ENCODE measurements around the gene DPT.

DPT gene

DNA sequence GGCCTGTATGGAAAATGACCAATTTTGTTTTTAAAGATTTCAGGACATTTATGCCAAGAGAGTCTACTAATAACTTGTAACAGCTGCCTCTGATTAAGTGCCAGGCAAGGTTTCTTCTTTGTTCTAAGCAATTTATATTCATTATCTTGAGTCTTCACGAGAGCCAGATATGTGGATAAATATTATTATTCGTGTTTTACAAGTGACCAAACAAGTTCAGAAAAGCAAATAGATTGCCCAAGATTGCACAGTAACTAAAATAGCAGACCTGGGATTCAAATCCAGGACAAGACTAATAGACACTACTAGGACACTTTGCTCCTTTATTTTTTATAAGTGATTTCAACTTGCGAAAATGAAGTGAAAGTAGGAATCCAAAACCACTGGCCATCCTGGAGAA lies 30.1 kb upstream of the DPT start:
- H3K36me3 ChIP-seq (ENCODE audit: control insufficient read depth, insufficient read depth, low read length) = no peaks in the 10 kb centered on the region
- no peaks in the 10 kb centered on the region for H3K27me3 ChIP-seq (ENCODE audit: control insufficient read depth, insufficient read depth, low read length)
- H3K9ac ChIP-seq (ENCODE audit: low read length) = no peak overlapping the region
- H3K4me3 ChIP-seq (ENCODE audit: low read length) = no peak overlapping the region
- H3K4me1 ChIP-seq (ENCODE audit: control insufficient read depth, insufficient read depth, low read length) = no peaks in the 10 kb centered on the region
- no peak overlapping the region for H3K27ac ChIP-seq (ENCODE audit: low read depth, low read length)

DNA sequence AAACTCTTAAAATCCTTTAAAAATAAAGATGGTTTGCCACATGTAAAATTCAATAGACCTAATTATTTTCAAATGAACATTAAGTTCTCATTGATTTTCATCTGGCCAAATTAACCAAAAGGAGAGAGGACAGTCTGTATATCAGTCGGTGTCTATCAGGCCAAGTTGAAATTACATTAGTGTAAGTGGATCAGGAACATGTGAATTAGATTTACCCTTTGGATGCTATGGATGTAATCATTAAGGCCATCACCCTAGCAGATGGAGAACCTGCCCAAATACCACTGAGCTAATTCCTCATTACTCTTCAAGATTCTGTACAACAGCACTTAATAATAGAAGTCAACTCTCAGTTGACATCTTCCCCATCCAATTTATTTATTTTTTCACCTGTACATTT lies 29.5 kb upstream of the DPT start:
- Histone ChIP-seq H3K4me3 (ENCODE audit: low read length) (no peak overlapping the region), H3K27me3 (ENCODE audit: control insufficient read depth, insufficient read depth, low read length) (no peaks in the 10 kb centered on the region), H3K9ac (ENCODE audit: low read length) (no peak overlapping the region), H3K36me3 (ENCODE audit: control insufficient read depth, insufficient read depth, low read length) (no peaks in the 10 kb centered on the region), H3K27ac (ENCODE audit: low read depth, low read length) (no peak overlapping the region), H3K4me1 (ENCODE audit: control insufficient read depth, insufficient read depth, low read length) (no peaks in the 10 kb centered on the region)

DNA sequence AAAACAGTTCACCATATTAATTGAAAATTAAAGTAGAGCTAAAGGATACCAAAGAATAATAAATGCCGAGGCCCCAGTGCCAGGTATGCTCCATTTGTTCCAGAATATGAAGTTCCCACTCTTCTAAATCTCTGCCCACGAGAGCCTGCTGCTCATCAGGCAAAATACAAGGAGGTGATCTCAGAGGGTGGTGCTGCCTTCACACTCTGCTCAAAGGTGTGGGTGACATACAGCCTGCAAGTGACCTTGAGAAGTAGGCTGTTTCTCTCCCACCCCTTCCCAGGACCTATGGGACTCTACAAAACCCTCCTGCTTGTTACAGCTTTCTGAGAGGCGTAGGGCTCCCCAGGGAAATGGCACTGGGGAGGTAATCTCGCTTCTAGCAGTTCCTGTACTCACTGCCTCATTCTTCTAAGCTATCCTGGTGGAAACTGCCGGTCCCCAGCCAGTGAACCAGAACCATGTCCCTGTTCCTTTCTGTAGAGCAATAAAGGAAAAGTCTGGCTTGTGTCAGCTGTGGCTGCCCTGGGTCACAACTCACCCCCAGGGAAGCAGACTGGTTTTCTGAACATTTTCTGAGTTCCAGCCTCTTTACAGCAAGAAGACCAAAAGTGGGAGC lies 26.9 kb upstream of the DPT start:
- no peak overlapping the region for H3K4me3 ChIP-seq (ENCODE audit: low read length)
- H3K4me1 ChIP-seq (ENCODE audit: control insufficient read depth, insufficient read depth, low read length) = no peaks in the 10 kb centered on the region
- no peak overlapping the region for H3K27ac ChIP-seq (ENCODE audit: low read depth, low read length)
- no peak overlapping the region for H3K9ac ChIP-seq (ENCODE audit: low read length)
- H3K27me3 ChIP-seq (ENCODE audit: control insufficient read depth, insufficient read depth, low read length) = no peaks in the 10 kb centered on the region
- H3K36me3 ChIP-seq (ENCODE audit: control insufficient read depth, insufficient read depth, low read length) = no peaks in the 10 kb centered on the region

DNA sequence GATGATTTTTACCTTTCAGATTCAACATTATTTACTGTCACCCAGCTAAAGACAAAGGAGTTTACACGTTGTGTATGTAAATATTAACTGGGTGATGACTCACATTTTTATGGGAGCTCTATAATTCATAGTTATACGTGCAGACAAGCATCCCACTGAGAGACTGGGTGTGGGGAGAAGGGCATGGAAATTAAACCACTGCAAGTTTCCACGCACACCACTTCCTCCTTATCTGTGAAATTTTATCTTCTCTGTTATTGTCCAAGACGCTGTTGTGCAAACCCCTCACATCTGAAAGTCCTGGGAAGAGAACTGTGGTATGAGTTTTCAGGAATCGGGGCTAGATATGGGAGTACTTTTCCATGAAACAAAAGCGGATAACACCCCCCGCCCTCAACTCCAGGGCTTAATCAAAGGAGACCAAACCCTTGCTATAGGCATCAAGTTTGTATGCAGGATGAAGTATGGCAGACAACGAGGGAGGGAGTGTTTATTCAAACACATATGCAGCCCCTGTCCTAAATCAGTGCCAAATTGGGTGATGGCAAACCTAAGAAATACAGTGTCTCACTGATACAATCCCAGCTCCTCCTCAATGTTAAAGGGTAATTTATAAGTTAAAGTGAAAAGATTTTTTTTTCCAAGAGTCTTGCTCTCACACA lies 23.3 kb upstream of the DPT start:
- H3K36me3 ChIP-seq (ENCODE audit: control insufficient read depth, insufficient read depth, low read length) = no peaks in the 10 kb centered on the region
- H3K9ac ChIP-seq (ENCODE audit: low read length) = no peak overlapping the region
- no peak overlapping the region for H3K27ac ChIP-seq (ENCODE audit: low read depth, low read length)

DNA sequence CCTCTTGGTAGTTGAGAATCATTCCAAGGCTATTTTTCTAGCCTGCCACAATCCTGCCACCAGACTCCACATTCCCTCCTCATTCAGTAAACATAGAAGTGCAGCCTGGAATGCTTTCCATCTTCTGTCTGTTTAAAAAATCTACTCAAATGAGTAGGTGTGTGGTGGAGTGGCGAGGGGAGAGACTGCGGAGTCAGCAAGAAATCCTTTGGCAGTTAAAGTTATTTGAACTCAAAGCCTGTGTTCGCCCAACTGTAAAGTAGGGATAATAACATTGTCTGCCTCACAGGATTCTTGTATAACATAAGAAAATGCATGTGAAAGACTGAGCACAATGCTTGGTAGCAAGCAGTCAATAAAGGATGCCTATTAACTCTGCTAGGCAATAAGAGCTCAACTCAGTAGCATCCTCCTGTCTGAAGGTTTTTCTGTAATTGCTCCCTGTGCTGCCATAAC lies 22.2 kb upstream of the DPT start:
- Histone ChIP-seq H3K4me3 (ENCODE audit: low read length) (no peak overlapping the region), H3K9ac (ENCODE audit: low read length) (no peak overlapping the region), H3K27me3 (ENCODE audit: control insufficient read depth, insufficient read depth, low read length) (no peaks in the 10 kb centered on the region), H3K36me3 (ENCODE audit: control insufficient read depth, insufficient read depth, low read length) (no peaks in the 10 kb centered on the region), H3K4me1 (ENCODE audit: control insufficient read depth, insufficient read depth, low read length) (no peaks in the 10 kb centered on the region), H3K27ac (ENCODE audit: low read depth, low read length) (no peak overlapping the region)

More for the DNA sequence above, 23.3 kb upstream of the DPT start:
- no peak overlapping the region for H3K4me3 ChIP-seq (ENCODE audit: low read length)
- H3K4me1 ChIP-seq (ENCODE audit: control insufficient read depth, insufficient read depth, low read length) = no peaks in the 10 kb centered on the region
- no peaks in the 10 kb centered on the region for H3K27me3 ChIP-seq (ENCODE audit: control insufficient read depth, insufficient read depth, low read length)

DNA sequence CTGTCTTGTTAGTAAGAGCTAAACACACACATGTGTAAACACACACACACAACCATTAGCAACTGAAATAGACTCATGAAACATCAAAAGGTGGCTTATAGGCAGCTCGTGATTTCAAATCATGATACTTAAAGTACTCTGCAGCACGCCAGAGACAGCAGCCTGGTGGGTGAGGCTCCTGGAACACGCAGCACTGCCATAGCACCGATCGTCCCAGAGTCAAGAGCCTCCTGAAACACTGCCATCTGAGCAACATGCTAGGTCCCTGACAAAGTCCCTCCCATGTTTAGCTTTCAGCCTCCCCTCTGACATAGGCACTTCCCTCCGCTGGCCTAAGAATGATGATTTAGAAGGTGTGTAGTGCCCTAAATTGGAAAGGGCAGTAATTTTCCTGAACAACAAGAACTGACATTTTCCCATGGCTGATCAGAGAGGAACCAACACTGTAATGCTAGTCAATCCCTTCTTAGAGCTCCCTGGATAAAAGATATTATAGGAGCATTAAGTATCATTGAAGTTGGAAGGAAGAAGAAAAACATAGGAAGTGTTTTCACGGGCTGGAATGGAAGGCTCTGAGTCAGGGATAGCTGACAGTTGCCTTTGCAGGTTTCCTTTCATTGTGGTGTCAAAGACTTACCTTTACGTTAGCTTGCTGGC lies 14.1 kb upstream of the DPT start:
- no peaks in the 10 kb centered on the region for H3K27me3 ChIP-seq (ENCODE audit: control insufficient read depth, insufficient read depth, low read length)
- H3K4me3 ChIP-seq (ENCODE audit: low read length) = no peak overlapping the region
- H3K4me1 ChIP-seq (ENCODE audit: control insufficient read depth, insufficient read depth, low read length) = peaks cover 1% of the 10 kb centered on the region
- H3K27ac ChIP-seq (ENCODE audit: low read depth, low read length) = no peak overlapping the region
- no peaks in the 10 kb centered on the region for H3K36me3 ChIP-seq (ENCODE audit: control insufficient read depth, insufficient read depth, low read length)
- H3K9ac ChIP-seq (ENCODE audit: low read length) = no peak overlapping the region

DNA sequence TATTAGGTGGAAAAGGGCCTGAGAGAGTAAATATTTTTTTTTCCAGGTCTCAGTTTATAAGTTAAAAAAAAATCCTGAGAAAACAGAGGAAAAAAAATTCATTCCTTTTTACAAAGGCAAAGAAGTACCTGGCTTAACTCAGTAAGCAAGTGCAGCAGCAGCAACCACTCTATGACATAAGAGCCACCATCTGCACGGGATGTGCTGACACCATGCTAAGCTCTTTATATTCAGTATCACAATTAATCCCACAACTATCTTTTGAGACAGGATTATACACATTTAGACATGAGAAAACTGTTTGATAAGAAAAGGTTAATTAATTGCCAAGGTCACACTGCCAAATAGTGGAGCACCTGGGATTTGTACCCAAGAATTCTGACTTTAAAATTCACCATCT lies 13.4 kb upstream of the DPT start:
- Histone ChIP-seq H3K27ac (ENCODE audit: low read depth, low read length) (no peak overlapping the region), H3K36me3 (ENCODE audit: control insufficient read depth, insufficient read depth, low read length) (no peaks in the 10 kb centered on the region), H3K4me3 (ENCODE audit: low read length) (no peak overlapping the region), H3K4me1 (ENCODE audit: control insufficient read depth, insufficient read depth, low read length) (peaks cover 8% of the 10 kb centered on the region), H3K27me3 (ENCODE audit: control insufficient read depth, insufficient read depth, low read length) (no peaks in the 10 kb centered on the region), H3K9ac (ENCODE audit: low read length) (no peak overlapping the region)

DNA sequence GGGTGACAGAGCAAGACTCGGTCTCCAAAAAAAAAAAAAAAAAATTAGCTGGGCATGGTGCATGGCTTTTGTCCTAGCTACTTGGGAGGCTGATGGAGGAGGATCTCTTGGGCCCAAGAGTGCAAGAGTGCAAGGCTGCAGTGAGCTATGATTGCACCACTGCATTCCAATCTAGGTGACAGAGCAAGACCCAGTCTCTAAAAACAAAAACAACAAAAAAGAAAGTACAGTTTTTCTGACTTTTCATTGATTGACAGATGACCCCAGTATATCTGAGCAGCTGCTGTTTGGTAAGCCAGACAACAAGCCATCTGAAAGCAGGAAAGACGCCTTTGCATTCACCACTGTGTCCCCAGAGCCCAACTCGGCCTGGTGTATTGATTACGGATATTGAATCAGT lies 10.9 kb upstream of the DPT start:
- Histone ChIP-seq H3K9ac (ENCODE audit: low read length) (no peak overlapping the region), H3K36me3 (ENCODE audit: control insufficient read depth, insufficient read depth, low read length) (no peaks in the 10 kb centered on the region), H3K27me3 (ENCODE audit: control insufficient read depth, insufficient read depth, low read length) (no peaks in the 10 kb centered on the region), H3K4me3 (ENCODE audit: low read length) (no peak overlapping the region), H3K4me1 (ENCODE audit: control insufficient read depth, insufficient read depth, low read length) (peaks cover 9% of the 10 kb centered on the region), H3K27ac (ENCODE audit: low read depth, low read length) (no peak overlapping the region)

DNA sequence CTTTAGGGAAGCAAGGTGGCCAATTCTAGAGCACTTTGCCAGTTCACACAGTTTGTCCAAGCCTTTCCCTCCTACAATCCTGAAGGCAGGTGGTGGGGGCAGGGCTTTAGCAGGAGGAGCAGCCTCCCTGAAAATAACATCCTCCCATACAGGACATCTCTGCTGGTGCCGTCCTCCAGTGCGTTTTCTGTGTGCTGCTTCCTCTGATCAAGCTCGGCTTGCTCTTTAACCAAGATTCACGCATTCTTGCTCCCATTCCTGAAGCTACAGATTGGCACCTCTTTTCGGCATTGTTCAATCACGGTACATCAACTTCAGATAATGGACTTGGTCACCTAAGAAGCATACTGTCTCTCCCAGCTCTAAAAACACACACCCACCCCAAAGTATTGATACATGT lies 7.5 kb upstream of the DPT start:
- Histone ChIP-seq H3K4me3 (ENCODE audit: low read length) (no peak overlapping the region), H3K27me3 (ENCODE audit: control insufficient read depth, insufficient read depth, low read length) (no peaks in the 10 kb centered on the region), H3K36me3 (ENCODE audit: control insufficient read depth, insufficient read depth, low read length) (no peaks in the 10 kb centered on the region), H3K27ac (ENCODE audit: low read depth, low read length) (no peak overlapping the region), H3K4me1 (ENCODE audit: control insufficient read depth, insufficient read depth, low read length) (peaks cover 9% of the 10 kb centered on the region), H3K9ac (ENCODE audit: low read length) (no peak overlapping the region)

DNA sequence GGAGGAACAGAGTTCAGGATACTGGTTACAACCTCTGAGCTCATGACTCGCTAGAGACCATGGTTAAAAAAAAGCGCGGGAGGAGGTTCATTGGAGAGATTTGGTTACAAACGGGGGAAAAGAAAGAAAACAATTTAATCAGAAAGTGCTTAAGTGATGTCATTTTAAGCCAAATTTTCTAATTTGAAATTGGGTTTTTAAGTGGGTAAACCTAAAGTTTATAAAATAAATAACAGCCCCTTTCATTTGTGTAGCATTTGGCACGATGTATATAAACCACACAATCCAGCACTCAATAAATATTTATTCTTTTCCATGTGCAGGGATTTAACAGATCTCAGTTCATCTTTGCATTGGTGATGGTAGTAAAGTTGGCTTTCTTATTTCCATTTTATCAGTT lies 7.0 kb upstream of the DPT start:
- Histone ChIP-seq H3K4me1 (ENCODE audit: control insufficient read depth, insufficient read depth, low read length) (peaks cover 9% of the 10 kb centered on the region), H3K9ac (ENCODE audit: low read length) (no peak overlapping the region), H3K36me3 (ENCODE audit: control insufficient read depth, insufficient read depth, low read length) (no peaks in the 10 kb centered on the region), H3K27ac (ENCODE audit: low read depth, low read length) (no peak overlapping the region), H3K4me3 (ENCODE audit: low read length) (no peak overlapping the region), H3K27me3 (ENCODE audit: control insufficient read depth, insufficient read depth, low read length) (no peaks in the 10 kb centered on the region)

DNA sequence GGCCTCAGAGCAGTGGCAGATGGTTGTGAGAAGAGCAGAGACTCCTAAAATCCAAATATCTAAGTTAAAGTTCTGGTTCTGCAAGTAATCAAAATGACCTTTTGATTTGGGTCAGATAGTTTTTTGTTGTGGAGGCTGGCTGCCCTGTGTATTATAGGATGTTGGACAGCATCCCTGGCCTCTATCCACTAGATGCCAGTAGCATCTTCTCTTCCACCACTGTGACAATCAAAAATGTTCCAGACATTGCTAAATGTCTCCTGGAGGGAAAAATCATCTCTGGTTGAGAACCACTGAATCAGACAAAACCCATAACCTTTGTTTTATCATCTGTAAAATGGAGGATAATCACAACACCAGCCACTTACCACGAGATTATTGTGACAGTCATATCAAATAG lies 5.9 kb upstream of the DPT start:
- H3K27ac ChIP-seq (ENCODE audit: low read depth, low read length) = no peak overlapping the region
- H3K9ac ChIP-seq (ENCODE audit: low read length) = no peak overlapping the region
- no peaks in the 10 kb centered on the region for H3K27me3 ChIP-seq (ENCODE audit: control insufficient read depth, insufficient read depth, low read length)
- H3K36me3 ChIP-seq (ENCODE audit: control insufficient read depth, insufficient read depth, low read length) = no peaks in the 10 kb centered on the region
- no peak overlapping the region for H3K4me3 ChIP-seq (ENCODE audit: low read length)
- H3K4me1 ChIP-seq (ENCODE audit: control insufficient read depth, insufficient read depth, low read length) = peaks cover 9% of the 10 kb centered on the region

DNA sequence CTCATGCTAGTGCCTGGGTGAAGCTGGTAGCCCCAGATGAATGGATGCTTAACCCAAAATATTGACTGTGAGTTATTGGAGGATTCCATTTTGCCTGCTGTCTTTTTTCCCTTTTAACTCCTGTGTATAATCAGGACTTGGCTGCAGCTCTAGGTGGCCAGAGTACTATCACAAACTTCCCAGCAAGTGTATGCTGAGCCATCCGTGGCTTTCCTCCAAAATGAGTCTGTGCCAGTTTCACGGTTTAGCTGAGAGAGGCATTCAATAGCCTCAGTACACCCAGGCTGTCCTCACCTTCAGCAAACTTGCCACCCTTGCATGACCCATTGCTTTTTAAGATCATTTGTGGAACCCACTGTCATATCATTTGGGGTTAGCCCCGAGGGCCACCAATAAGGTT lies 5.3 kb upstream of the DPT start:
- Histone ChIP-seq H3K9ac (ENCODE audit: low read length) (no peak overlapping the region), H3K27me3 (ENCODE audit: control insufficient read depth, insufficient read depth, low read length) (no peaks in the 10 kb centered on the region), H3K4me3 (ENCODE audit: low read length) (no peak overlapping the region), H3K36me3 (ENCODE audit: control insufficient read depth, insufficient read depth, low read length) (no peaks in the 10 kb centered on the region), H3K4me1 (ENCODE audit: control insufficient read depth, insufficient read depth, low read length) (peaks cover 9% of the 10 kb centered on the region), H3K27ac (ENCODE audit: low read depth, low read length) (no peak overlapping the region)

DNA sequence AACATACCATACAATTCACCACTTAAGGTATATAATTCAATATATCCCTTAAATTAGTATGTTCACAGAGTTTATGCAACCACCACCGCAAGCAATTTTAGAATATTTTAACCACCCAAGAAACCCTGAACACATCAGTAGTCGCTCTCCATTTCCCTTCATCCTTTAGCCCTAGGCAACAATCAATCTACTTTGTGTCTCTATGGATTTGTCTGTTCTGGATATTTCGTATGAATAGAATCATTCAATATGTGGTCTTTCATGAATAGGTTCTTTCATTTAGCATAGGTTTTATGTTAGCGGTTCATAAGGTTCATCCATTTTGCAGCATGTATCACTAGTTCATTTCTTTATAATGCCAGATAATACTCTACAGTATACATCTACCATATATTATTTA lies 4.2 kb upstream of the DPT start:
- no peak overlapping the region for H3K9ac ChIP-seq (ENCODE audit: low read length)
- H3K36me3 ChIP-seq (ENCODE audit: control insufficient read depth, insufficient read depth, low read length) = no peaks in the 10 kb centered on the region
- H3K4me1 ChIP-seq (ENCODE audit: control insufficient read depth, insufficient read depth, low read length) = peaks cover 9% of the 10 kb centered on the region
- H3K4me3 ChIP-seq (ENCODE audit: low read length) = no peak overlapping the region
- no peaks in the 10 kb centered on the region for H3K27me3 ChIP-seq (ENCODE audit: control insufficient read depth, insufficient read depth, low read length)
- no peak overlapping the region for H3K27ac ChIP-seq (ENCODE audit: low read depth, low read length)
